ENCODE measurements around the gene DCC.
"Not testable (repeated sequence)": the region's sequence is repeated elsewhere in the genome, so short reads cannot be mapped to it uniquely, and the experiment has no call there.

DCC gene

DNA sequence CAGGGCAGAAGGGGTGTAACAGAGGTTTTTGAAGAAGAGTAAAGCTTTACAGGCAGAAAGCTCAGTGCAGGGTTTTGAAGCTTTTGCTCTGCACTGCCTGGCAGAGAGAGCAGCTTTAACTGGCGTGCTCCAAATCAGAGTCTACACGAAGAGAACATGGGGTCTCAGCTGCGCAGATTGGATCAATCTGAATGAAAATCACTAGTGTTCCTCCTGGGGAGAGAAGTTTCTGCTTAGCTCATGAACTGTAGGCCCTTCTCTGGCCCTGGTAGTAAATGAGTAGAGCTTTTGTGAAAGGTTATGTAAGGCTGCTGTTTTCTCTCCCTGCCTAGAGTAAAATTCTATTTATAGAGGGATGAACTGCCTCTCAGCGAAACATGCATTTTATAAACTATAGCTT is 13.6 kb downstream of the DCC start:
- no peak for DNase-seq

DNA sequence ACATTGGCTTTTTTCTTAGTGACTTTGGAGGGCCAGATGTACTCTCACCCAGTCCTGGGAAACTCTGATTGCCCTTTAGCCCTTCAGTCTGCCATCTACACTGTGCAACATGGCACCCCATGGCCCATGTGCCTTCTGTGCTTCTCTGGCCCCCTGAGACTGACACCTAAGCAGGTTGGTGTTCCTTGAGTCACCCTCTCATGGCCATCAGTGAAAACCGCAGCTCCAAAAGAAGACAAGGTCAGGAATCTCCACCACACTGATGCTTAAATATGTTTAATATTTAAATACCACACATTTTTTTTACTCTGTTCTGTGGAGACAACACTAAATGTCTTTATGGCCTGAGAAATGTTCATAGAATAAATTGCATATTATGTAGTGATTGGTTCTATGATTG is 23.9 kb downstream of the DCC start:
- no peak for DNase-seq

DNA sequence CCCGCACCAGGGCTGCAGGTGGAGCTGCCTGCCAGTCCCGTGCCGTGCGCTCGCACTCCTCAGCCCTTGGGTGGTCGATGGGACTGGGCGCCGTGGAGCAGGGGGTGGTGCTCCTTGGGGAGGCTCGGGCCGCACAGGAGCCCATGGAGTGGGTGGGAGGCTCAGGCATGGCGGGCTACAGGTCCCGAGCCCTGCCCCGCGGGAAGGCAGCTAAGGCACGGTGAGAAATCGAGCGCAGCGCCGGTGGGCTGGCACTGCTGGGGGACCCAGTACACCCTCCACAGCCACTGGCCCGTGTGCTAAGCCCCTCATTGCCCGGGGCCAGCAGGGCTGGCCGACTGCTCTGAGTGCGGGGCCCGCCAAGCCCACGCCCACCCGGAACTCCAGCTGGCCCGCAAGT is 26.9 kb downstream of the DCC start:
- DNase-seq, result not testable (repeated sequence)

DNA sequence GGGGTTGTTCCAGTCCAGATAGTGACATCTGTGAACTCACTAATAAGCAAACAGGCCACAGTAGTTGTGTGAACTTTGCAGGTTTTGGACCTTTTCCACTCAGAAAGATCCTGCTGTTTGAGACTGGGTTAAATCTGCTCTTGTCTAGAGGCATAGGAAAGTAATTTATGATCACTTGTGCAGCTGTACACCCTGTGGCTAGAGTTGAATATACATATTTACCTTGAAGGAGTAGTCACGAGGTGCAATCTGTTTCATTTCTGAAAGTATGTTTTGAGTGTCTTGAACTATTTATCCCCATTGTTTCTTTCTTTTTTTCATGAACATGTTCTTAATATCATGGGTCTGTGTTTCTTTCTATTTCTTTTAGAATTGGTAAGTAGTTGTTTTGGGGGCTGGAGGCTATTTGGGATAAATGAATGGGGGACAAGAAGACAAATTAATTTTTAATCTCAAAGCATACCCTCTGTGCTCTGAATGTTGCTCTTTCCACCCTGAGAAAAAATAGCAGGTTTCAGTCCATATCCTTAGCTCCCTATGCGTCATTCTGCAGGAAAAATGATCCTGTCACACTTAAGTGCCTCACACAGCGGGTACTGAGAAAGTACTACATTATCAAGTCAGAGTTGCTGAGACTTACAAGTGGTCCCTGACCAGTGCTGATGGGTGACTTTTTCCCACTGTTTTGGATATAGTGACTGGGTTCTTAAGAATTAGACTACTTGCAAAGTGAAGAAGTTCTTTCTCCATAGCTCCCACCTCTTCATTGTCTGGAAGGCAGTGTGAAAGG is 28.2 kb downstream of the DCC start:
- DNase-seq, result no peak

DNA sequence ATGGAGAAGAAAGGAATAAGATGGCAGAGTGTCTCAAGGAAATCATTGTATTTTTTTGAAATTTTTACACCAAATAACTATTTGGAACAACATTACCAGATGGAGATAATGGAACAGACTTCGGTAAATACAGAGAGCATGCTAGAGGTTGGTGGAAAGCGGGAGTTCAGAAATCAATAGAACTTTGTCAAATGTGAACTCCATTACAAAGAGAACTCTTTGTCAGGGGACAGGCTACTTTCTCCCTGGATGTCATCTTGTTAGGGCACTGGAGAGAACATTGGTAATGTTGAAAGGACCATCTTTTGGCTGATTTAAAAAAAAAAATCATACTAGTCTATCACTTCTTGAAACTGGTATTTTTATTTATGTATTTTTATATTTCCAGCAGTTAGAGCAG is 30.8 kb downstream of the DCC start:
- no peak for DNase-seq

DNA sequence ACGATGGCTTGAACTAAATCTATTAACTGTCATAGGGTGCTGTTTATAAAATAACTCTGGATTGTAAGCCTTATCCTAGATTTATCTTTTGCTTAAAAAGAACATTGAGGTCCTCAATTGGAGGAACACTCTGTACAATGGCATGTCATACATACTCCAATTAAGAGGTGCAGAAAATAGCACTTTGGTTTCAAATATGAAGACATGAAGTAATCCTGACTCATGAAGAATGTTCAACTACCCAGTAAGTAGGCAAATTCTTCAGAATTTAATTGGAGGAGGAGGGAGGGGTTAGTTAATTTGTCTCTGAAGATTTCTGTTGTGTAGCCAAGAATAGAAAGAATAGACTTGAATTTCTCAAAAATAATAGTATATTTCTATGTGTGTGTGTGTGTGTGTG is 36.1 kb downstream of the DCC start:
- DNase-seq, result no peak

DNA sequence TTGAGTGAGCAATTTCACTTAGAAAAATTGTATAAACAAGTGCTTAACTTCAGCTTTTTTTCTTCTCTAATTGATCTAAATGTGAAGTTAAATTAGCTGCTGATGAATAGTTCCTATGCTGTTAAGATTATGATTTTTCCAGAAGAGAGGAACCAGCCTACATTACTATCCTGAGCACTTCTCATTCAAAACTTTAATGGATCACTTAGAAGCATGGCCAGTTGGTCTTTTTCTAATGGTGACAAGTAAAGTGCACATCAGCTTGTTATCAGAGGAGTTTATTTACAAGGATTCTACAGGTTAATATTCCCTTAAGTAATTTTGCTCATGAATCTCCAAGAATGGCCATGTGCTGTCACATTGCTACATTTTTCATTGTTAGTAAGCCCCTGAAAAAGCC is 37.1 kb downstream of the DCC start:
- no peak for DNase-seq

DNA sequence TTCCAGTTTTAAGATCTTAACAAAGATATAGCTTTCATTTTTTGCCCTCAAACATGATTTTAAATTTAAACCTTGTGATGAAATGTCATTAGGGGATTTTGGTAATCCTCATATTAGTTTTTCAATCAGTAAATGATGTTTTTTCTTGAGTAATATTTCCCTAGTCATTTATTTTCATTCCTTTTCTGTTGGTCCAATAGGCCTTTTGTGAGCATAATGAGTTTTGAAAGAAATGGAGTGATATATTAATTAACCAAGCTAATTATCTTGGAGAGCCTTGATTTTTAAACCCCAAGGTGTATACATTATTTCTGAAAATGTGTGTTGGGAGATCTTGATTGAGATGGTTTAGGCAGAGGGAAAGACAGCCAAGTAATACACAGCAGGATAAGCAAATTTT is 46.3 kb downstream of the DCC start:
- no peak for DNase-seq

DNA sequence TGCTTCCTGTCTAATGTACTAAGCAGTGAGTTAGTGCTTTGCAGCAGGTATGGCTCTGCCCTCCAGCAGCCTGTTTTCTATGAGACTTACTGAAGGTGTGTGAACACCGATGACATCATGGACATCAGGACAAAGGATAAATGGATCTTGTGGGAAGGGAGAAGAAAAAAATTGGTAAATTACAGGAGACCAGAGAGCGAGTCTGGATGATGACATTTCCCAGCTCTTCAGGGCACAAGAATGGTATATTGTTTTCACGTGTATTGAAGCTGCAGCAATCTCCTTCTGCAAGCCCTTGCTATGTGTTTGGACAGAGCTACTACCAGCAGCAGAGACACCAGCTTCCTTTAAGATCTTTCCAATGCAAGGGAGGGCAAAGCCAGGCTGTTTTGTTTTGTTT is 47.2 kb downstream of the DCC start:
- no peak for DNase-seq

DNA sequence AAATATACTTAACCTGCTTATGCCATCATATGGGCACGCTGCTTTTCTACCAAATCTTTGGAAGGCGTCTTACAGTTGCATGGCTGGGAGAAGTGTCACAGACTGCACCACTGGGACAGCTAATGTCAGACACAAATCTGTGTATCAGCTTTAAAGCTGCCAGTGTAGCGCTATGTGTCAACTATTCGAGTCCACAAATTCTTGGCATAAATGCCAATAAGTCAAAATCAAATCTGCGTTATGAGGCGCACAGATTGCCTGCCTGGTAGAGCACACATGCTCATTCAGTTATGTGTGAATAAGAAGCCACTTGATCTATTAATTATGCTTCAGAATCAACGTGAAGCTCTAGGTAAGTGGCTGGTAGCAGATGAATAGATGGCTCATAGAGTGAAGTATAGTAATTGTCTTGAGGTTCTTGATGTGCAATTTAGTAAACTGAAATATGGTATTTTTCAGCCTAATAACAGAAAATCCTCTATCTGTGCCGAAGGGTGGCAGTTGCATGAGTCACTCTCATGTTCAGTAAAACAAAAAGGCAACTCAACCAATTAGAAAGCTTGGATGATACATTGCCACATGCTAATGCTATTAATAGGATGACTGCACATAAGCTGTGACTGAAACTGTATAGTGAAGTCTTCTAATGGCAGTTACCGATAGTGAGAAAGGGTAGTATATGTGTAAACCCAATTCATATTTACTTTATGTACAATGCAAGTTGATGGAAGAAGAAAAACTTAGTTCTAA is 52.0 kb downstream of the DCC start:
- DNase-seq, result no peak

DNA sequence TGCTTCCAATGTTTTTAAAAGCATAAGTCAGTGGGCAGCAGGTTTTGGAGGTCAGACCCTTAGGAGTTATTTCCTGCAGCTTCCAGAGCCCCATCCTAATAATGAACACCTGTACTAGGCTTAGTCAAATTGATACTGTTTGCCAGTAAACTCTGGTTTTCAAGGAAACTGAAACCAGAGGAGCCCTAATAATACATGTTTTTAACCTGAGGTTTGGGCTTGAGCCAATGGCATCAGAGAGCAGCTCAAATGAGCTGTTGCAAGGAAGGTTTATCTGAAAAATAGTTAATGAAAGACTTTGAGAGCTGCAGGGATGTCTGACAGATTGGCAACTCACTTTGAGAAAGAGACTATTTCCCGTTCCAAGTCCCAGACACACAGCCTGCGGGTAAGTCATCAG is 54.6 kb downstream of the DCC start:
- no peak for DNase-seq

DNA sequence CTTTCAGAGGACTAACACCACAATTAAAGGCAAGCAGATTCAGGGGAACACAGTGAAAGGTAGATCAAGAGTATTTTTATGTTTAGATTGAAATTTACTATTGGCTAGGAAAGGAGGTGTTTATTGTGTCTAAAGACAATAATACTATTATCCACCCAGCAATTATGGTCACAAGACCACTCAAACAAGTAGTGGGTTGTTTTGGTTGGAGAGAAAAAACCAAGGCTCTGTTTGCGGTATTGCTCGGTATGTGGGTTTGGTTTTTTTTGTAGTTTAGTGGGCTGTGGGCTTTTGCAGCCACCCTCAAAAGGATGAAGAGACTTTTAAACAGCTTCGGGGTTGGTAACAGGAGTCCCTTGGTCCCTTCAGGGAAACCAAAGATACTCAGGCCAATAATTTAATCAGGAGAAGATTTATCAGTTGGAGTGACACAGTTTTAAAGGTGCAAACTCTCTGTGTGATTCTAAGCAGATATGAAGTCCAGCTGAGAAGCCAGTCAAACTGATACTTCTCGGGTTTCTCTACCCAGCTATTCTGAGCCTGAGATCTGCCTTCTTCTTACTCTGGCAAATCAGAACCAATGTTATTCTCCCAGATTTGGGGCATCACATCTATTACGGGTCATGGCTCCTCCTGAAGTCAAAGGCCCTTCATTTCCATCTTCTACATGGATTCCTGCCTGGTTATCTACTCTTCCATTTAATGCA is 55.3 kb downstream of the DCC start:
- no peak for DNase-seq

DNA sequence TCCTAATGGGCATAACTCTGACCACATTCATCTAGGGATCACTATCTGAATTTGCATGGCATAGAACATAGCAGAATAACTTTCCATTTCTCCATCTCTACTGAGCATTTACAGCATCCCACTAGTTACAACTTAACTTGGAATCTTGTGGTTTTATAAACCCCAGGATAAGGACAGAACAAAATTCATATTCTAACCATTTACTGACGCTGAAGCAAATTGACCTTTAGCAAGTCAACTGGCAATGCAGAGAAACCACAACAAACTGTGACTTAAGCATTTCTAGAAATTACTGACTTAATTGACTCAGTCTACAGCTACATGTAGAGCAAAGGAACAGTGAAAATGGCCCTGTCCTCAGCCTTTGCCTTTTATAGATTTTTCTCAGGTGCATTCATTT is 61.2 kb downstream of the DCC start:
- DNase-seq, result no peak

DNA sequence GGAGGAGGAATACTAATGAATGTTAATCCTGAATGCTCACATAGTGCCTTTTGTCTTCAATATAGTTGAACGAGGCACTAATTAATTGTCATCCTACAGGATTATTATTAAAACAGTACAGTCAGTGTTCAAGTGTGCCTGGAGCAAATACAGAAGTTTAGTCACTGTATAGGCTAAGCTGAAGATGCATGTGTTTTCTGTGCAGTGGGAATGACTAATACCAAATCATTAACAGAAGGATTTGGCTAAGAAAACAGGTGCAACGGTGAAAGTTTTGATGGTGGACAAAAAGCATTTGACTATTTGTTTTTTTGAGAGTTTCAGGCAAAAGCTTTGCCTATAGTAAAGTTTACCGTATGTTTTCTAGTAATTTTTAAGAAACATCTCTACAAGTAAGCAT is 62.8 kb downstream of the DCC start:
- DNase-seq, result no peak

DNA sequence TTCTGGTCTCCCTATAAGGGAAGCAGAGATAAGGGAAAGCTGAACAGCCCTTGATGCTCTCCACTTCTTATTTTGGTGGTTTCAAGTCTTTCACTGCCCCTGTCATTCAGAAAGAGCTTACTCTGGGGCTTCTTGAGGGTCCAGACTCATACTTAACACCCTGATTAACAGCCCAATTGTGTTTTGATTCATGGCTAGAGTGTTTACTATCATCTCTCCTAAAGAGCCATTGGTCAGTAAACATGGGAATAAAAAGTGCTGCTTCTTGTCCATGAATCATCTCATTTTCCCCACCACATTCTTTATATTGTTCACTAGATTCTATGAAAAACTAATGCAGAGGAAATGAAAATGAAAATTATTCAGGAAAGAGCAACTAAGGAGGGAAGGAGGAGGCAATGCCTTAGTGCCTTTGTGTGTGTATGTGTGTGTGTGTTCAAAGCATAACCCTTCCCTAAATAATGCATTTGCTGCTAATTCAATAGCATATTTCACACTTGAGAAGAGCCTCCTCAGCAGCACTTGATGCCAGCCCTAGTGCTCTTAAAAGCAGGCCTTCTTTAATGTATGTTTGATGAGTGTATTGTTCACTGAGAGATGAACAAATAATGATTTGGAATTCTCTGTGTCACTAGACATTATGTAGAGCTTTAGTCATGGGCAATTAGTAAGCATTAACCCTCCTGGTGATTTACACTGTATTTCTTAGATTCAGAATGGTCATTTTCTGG is 63.5 kb downstream of the DCC start:
- no peak for DNase-seq

DNA sequence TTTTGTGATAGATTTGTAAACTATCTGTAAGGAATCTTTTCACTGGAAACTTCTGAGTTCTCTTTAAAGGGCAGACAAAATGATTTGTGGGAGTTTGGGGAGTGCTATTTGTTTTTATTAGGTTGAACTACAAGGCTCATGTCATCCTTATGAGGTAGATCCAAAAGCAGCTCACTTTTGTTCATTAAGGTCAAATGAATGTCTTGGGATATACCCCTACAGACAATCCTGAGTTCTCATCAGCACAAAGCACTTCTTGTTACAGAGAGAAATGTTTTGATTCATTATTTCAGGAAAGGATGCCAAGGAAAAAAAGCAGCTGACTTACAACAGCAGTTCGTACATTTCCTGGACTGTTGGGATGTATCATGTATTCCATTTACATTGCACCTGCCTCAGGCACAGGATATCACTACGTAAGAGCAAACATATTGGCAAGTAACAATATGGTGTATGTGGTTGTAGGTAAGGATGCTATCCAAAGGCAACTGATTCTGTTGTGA is 68.9 kb downstream of the DCC start:
- DNase-seq, result no peak

DNA sequence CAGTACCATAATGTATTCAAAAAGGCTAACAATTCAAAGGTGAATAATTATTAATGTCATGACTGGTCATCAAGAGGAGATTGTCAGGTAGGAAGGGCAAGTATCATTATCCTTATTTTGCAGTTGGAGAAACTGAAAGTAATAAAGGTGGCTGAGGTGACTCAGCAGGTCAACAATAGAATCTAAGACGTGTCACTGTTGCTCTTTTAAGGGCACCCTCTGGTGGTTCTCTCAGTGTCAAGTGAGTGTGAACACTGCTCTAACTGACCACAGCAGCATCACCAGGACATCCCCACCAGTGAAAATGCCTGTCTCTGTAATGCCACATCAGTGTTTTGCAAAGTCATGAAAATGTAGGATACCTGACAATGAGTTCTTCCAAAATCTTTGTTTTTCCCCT is 69.7 kb downstream of the DCC start:
- DNase-seq, result no peak

DNA sequence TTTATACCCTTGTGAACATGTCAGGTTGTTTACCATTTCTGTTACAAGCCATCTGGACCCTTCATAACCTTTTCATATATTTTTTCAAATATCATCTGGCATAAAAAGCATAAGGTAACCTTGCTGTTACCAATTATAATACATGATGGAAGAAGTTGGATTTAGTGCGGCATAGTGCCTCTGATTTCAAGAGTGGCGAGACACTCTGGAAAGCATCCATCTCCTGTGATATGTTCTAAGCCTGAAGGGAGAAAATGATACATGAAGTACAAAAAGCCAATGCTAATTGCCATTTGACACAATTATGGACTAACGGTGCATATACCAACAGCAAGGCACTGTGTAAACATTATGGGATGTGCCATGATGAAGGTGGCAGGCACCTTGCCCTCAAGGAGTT is 75.1 kb downstream of the DCC start:
- no peak for DNase-seq

DNA sequence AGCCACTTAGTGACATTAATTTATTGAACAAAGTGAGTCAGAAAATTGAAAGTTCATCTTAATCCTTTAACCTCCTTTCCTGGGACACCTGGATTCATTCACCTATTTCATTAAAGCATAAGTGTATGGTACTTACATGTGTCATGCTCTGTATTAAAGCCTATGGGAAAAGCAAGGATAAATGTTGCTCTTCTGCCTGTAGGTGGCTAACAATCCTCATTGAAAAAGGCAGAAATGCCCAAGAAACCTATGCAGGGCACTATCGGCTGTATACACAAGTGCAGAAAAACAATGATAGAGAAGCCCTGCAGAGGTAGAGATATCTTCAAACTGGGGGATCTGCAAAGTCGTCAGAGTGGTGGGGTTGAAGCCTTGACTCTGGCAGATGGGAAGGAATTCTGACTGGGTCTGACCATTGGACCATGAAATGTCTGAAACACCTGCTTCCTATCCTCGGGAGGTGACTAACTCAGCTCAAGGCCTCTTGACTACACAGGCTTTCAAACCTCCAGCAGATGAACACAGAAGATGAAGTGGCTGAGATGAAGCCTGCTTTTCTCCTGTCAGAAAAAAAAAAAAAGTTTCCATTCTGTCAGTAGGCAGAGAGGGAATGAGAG is 83.1 kb downstream of the DCC start:
- no peak for DNase-seq

DNA sequence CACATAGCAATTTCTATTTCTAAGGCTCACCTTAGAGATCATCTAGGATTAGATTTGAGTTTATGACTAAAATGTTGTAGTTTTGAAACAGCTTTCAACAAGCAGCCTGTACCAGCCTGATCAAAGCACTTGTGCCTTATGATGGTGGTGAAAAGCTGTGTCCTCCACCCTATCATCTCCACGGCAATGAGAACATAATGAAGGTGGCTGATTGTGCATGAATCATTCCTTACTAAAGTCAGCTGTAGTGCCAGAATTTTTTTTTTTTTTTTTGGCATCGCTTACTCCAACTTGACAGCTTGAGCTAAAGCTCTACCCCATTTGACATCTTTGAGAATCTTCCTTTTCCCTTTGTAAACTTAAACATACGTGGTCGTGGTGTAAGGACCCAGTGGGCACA is 86.0 kb downstream of the DCC start:
- no peak for DNase-seq

DNA sequence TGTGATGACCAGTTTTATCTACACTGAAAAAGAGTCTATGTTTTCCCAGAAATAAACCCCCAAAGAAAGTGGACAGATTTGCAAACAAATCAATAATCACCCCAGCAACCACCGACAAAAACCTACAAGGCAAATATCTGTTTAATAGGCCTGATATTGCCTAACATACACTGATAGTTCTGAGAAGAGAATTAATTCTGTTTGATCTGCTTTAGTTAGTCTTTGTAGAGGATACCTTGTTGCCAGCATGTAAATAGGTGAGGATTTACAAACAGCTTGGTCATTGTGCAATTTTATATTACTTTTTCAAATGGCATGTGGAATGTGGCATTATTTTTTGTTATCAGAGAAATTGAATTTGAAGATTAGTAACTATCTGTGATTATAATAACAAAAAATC is 86.5 kb downstream of the DCC start:
- no peak for DNase-seq

DNA sequence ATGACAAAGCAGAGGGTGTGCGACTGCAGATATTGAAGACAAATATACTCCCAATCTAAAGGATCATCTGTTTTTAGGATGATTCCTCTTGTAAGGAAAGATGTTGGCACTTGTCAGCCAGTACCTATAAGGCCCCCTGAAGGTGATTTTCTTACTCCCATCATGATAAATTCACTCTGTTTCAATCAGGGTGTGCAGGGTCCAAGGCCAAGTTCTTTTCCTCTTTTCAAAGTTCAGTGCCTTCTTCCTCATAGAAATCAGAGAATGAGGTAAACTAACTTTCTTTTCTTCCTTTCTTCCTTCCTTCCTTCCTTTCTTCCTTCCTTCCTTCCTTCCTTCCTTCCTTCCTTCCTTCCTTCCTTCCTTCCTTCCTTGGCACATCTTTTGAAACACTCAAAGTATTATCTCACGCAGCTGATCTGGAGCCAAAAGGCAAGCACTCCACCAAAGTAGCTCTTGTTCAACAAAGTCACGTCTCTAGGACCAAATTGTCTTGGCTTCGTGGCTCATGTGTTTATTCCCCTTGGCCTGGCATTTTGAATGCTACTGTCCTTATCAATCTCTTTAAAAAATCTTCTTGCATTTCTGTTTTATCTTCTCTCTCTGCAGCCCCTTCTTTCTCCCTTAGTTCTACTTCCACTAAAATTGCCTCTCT is 87.7 kb downstream of the DCC start:
- no peak for DNase-seq
